ENCODE measurements around the gene SLC39A11.

- TF ChIP-seq CTCF (IDR thresholded peaks at IDR 0.05; ENCODE audit: low read depth, low read length) (no peak), EZH2phosphoT487 (IDR thresholded peaks at IDR 0.05; ENCODE audit: low read depth) (no peak)
These were observed 336.2 kb downstream of the SLC39A11 start for GRCh38 chr17:72756256-72756655.

All from OCI-LY3 (cell line).